NT2/D1 (cell line): ENCODE results near the gene SUMO4.

Source experiments
- SUZ12 ChIP-seq: IDR thresholded peaks from 2 replicates; pipeline ENCODE4 v1.6.1; 2011; ENCODE audit not compliant: insufficient read length, insufficient read depth; ENCODE audit errors: extremely low read depth
- ZNF274 ChIP-seq: IDR thresholded peaks from 2 replicates; pipeline ENCODE4 v1.6.1; 2011; ENCODE audit warnings: mild to moderate bottlenecking, low read depth, low read length

DNA sequence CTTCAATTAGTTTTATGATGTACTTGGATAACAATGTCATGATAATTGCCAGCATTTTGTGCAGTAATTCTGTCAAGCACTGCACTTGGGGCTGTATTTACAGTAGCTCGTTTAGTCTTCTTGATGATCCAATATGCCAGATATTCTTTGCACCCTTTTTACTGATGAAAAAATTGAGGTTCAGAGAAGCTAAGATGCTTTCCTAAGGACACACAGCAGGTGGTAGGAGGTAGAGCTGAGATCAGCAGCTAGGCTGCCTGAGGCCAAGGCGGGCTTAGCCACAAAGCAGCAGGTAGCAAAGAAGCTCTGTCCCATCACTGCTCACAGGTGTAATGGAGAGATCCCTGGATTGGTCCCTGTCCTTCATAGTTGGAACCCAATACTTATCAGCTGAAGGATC is 33.3 kb downstream of the SUMO4 start:
- TF ChIP-seq SUZ12 = no peak
- no peak for TF ChIP-seq ZNF274
